NB4 (cell line): Measurements from ENCODE around the gene MYRFL.

ENCODE experiments used
- MYC ChIP-seq: IDR thresholded peaks from 2 replicates; pipeline ENCODE4 v1.6.1; 2011; ENCODE audit warnings: low read depth, low read length
- POLR2A ChIP-seq: IDR thresholded peaks from 2 replicates; pipeline ENCODE4 v1.6.1; 2011; ENCODE audit warnings: mild to moderate bottlenecking; ENCODE audit not compliant: insufficient read length; ENCODE audit errors: extremely low read depth
- TF ChIP-seq, protein P1 (sequence below): IDR thresholded peaks from 2 replicates; pipeline ENCODE4 v1.6.1; 2011; ENCODE audit warnings: low read depth, low read length
- TF ChIP-seq, protein P2 (sequence below): IDR thresholded peaks from one replicate; pipeline ENCODE4 v1.5.1; 2012; ENCODE audit warnings: low read depth, low read length

DNA sequence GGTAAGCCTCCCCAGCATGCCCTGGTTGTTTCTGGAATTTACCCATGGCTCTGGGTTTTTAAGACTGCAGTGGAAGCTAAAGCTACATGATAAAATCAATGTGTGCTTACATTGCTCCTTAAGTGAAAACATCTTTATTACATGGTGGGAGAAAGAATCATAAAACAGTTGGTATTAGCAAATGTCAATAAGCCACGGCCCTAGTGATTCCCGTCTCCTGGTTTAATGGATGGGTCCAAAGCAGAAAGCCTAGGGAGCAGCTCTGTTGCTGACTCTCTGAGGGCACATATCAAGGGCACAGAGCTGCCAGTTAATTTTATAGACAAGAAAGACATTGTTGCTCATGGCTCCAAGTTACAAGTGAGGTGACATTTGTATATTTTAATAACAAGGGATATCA, 127.9 kb downstream of the MYRFL start:
- TF ChIP-seq, protein P1, sequence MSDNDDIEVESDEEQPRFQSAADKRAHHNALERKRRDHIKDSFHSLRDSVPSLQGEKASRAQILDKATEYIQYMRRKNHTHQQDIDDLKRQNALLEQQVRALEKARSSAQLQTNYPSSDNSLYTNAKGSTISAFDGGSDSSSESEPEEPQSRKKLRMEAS = no peak
- no peak for TF ChIP-seq POLR2A
- TF ChIP-seq, protein P2, sequence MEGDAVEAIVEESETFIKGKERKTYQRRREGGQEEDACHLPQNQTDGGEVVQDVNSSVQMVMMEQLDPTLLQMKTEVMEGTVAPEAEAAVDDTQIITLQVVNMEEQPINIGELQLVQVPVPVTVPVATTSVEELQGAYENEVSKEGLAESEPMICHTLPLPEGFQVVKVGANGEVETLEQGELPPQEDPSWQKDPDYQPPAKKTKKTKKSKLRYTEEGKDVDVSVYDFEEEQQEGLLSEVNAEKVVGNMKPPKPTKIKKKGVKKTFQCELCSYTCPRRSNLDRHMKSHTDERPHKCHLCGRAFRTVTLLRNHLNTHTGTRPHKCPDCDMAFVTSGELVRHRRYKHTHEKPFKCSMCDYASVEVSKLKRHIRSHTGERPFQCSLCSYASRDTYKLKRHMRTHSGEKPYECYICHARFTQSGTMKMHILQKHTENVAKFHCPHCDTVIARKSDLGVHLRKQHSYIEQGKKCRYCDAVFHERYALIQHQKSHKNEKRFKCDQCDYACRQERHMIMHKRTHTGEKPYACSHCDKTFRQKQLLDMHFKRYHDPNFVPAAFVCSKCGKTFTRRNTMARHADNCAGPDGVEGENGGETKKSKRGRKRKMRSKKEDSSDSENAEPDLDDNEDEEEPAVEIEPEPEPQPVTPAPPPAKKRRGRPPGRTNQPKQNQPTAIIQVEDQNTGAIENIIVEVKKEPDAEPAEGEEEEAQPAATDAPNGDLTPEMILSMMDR = no peak
- no peak for TF ChIP-seq MYC
